GM21717 (cell line): ENCODE results near the gene MOB1A.

ENCODE experiments used
- ATAC-seq: cut with Tn5 transposase; IDR thresholded peaks from one replicate; pipeline ENCODE4 v1.9.1; 2021; ENCODE audit warnings: mild to moderate bottlenecking, moderate library complexity; ENCODE audit not compliant: unreplicated experiment

Gene MOB1A

GRCh38 chr2:74109551-74109950 lies 69.1 kb downstream of the MOB1A start:
- no peak for ATAC-seq

- ATAC-seq: no peak
Observed at GRCh38 chr2:74107071-74107470, 71.6 kb downstream of the MOB1A start.

- no peak for ATAC-seq
Observed at GRCh38 chr2:74105413-74105812, 73.3 kb downstream of the MOB1A start.

- no peak for ATAC-seq
Observed at GRCh38 chr2:74104839-74105238, 73.8 kb downstream of the MOB1A start.

GRCh38 chr2:74103763-74104162 lies 74.9 kb downstream of the MOB1A start:
- ATAC-seq: no peak
